Measurements from ENCODE around the gene ATP2B1. TPM values are rescaled to one million over a fixed set of nuclear protein-coding genes. Genes with fewer than 3 reads are reported as not detected.

Gene ATP2B1
- total RNA-seq, 1 experiment from 2014 or later: 20.6 TPM

GRCh38 chr12:89740943-89741342, 32.3 kb upstream of the ATP2B1 start:
- H2BK12ac ChIP-seq (ENCODE audit: insufficient read length, low read depth, low read length): no peak overlapping the region
- no peak overlapping the region for H3K23ac ChIP-seq (ENCODE audit: insufficient read length, low read depth, low read length)
- no peaks in the 10 kb centered on the region for H3K27me3 ChIP-seq (ENCODE audit: insufficient read depth, low read length)
- no peaks in the 10 kb centered on the region for H3K4me1 ChIP-seq (ENCODE audit: insufficient read depth, low read length)
- H2BK20ac ChIP-seq (ENCODE audit: low read depth, low read length, poor library complexity, severe bottlenecking): no peak overlapping the region
- H4K5ac ChIP-seq (ENCODE audit: insufficient read length, low read depth, low read length): no peak overlapping the region
- Mint-ChIP-seq H3K4me3 (no peak overlapping the region), H3K27ac (no peak overlapping the region), H3K27me3 (ENCODE audit: low read depth) (no peaks in the 10 kb centered on the region), H3K36me3 (ENCODE audit: insufficient read depth in 1 of 3, low read depth in 3 of 3) (peaks cover 0 to 8% (median 0%) of the 10 kb centered on the region in 3 experiments; a peak in 3 of 7 replicates), H3K9me3 (peaks cover 10% of the 10 kb centered on the region in 2 experiments; a peak in 4 of 5 replicates), H3K4me1 (no peaks in the 10 kb centered on the region)
- no peak overlapping the region for H3T11ph ChIP-seq (ENCODE audit: low read length)
- H3K27ac ChIP-seq (ENCODE audit: insufficient read length, low read depth, low read length): no peak overlapping the region
- no peak overlapping the region for H3K18ac ChIP-seq (ENCODE audit: insufficient read length, low read depth, low read length)
- no peak overlapping the region for H3K9ac ChIP-seq (ENCODE audit: extremely low read depth, insufficient read length, low read length)
- no CpG with 5 or more reads among the region's 2 CpGs for WGBS (ENCODE audit: extremely low coverage, insufficient read length, low lambda C conversion rate)
- H3K56ac ChIP-seq (ENCODE audit: insufficient read length, low read depth, low read length): no peak overlapping the region
- no peak for DNase-seq
- no peak overlapping the region for H3K14ac ChIP-seq (ENCODE audit: insufficient read depth, low read length)
- H2BK120ac ChIP-seq (ENCODE audit: low read depth, low read length, poor library complexity, severe bottlenecking): no peak overlapping the region
- H3K4me2 ChIP-seq (ENCODE audit: insufficient read depth, insufficient read length, low read length): no peak overlapping the region
- H2BK5ac ChIP-seq (ENCODE audit: insufficient read length, low read length): no peak overlapping the region
- no peak overlapping the region for H2AFZ ChIP-seq (ENCODE audit: low read length)
- H3K23me2 ChIP-seq (ENCODE audit: insufficient read length, low read depth, low read length, poor library complexity, severe bottlenecking): no peaks in the 10 kb centered on the region
- no peak overlapping the region for H3K4ac ChIP-seq (ENCODE audit: low read depth, low read length)
- no peak overlapping the region for H4K8ac ChIP-seq (replicated peaks; ENCODE audit: insufficient read length, low read depth, low read length)
- H2AK5ac ChIP-seq (ENCODE audit: insufficient read length, low read length): no peak overlapping the region
- H3K79me1 ChIP-seq (ENCODE audit: insufficient read depth, low read depth, low read length, poor library complexity, severe bottlenecking): no peaks in the 10 kb centered on the region
- H3K79me2 ChIP-seq (ENCODE audit: insufficient read depth, low read length): no peaks in the 10 kb centered on the region
- TF ChIP-seq CTCF (conservative IDR thresholded peaks at IDR 0.05): no peak
- H2BK15ac ChIP-seq (ENCODE audit: low read depth, low read length): no peak overlapping the region
- H4K20me1 ChIP-seq (ENCODE audit: control insufficient read depth, insufficient read depth, insufficient read length): no peaks in the 10 kb centered on the region
- H3K9me3 ChIP-seq (ENCODE audit: control insufficient read depth, low read depth, low read length): no peaks in the 10 kb centered on the region
- no peak overlapping the region for H4K91ac ChIP-seq (ENCODE audit: insufficient read length, low read depth, low read length)
